ENCODE data around the gene KHK. TPM values are rescaled to one million over a fixed set of nuclear protein-coding genes. Genes with fewer than 3 reads are reported as not detected.

KHK gene
- total and polyA plus RNA-seq, 9 of the 15 experiments (the other 6 are each of a cell fraction or from before 2014, with no cell fraction given), result 1.5 to 10.7 (median 5.2) TPM

GRCh38 chr2:27050281-27050995, 36.1 kb upstream of the KHK start (continued):
- TF ChIP-seq, protein P1, sequence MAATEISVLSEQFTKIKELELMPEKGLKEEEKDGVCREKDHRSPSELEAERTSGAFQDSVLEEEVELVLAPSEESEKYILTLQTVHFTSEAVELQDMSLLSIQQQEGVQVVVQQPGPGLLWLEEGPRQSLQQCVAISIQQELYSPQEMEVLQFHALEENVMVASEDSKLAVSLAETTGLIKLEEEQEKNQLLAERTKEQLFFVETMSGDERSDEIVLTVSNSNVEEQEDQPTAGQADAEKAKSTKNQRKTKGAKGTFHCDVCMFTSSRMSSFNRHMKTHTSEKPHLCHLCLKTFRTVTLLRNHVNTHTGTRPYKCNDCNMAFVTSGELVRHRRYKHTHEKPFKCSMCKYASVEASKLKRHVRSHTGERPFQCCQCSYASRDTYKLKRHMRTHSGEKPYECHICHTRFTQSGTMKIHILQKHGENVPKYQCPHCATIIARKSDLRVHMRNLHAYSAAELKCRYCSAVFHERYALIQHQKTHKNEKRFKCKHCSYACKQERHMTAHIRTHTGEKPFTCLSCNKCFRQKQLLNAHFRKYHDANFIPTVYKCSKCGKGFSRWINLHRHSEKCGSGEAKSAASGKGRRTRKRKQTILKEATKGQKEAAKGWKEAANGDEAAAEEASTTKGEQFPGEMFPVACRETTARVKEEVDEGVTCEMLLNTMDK (IDR thresholded peaks at IDR 0.05; ENCODE audit: borderline replicate concordance, insufficient read depth, low read depth, low read length, poor library complexity, severe bottlenecking), result no peak
- TF ChIP-seq, protein P2, sequence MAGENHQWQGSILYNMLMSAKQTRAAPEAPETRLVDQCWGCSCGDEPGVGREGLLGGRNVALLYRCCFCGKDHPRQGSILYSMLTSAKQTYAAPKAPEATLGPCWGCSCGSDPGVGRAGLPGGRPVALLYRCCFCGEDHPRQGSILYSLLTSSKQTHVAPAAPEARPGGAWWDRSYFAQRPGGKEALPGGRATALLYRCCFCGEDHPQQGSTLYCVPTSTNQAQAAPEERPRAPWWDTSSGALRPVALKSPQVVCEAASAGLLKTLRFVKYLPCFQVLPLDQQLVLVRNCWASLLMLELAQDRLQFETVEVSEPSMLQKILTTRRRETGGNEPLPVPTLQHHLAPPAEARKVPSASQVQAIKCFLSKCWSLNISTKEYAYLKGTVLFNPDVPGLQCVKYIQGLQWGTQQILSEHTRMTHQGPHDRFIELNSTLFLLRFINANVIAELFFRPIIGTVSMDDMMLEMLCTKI (IDR thresholded peaks at IDR 0.05; ENCODE audit: partially characterized antibody), result no peak
- TF ChIP-seq, protein P3, sequence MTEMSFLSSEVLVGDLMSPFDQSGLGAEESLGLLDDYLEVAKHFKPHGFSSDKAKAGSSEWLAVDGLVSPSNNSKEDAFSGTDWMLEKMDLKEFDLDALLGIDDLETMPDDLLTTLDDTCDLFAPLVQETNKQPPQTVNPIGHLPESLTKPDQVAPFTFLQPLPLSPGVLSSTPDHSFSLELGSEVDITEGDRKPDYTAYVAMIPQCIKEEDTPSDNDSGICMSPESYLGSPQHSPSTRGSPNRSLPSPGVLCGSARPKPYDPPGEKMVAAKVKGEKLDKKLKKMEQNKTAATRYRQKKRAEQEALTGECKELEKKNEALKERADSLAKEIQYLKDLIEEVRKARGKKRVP (CRISPR knock-in tag; IDR thresholded peaks at IDR 0.05), result peak; percentile 51; the same call in 1 of the 2 replicates
- no peak for TF ChIP-seq FOXP1 (CRISPR knock-in tag; IDR thresholded peaks at IDR 0.05)
- TF ChIP-seq EP300 (IDR thresholded peaks at IDR 0.05; ENCODE audit: low read length), result peak; percentile 62
- TF ChIP-seq, protein P4, sequence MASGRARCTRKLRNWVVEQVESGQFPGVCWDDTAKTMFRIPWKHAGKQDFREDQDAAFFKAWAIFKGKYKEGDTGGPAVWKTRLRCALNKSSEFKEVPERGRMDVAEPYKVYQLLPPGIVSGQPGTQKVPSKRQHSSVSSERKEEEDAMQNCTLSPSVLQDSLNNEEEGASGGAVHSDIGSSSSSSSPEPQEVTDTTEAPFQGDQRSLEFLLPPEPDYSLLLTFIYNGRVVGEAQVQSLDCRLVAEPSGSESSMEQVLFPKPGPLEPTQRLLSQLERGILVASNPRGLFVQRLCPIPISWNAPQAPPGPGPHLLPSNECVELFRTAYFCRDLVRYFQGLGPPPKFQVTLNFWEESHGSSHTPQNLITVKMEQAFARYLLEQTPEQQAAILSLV (tag; IDR thresholded peaks at IDR 0.05), result no peak
- TF ChIP-seq SRSF1 (IDR thresholded peaks at IDR 0.05; ENCODE audit: low read depth, low read length), result no peak
- TF ChIP-seq RB1 (IDR thresholded peaks at IDR 0.05; ENCODE audit: low read depth), result peak; percentile 83
- TF ChIP-seq SMARCA4 (IDR thresholded peaks at IDR 0.05), result no peak
- no peak for TF ChIP-seq DMBX1 (CRISPR knock-in tag; IDR thresholded peaks at IDR 0.05; ENCODE audit: borderline replicate concordance)
- no peak for TF ChIP-seq ZC3H4 (CRISPR knock-in tag; IDR thresholded peaks at IDR 0.05; ENCODE audit: borderline replicate concordance)
- TF ChIP-seq ZNF445 (CRISPR knock-in tag; IDR thresholded peaks at IDR 0.05; ENCODE audit: low read depth), result no peak
- TF ChIP-seq ZNF696 (CRISPR knock-in tag; conservative IDR thresholded peaks at IDR 0.05), result no peak
- no peak for TF ChIP-seq E2F3 (CRISPR knock-in tag; IDR thresholded peaks at IDR 0.05)
- no peak for TF ChIP-seq ZNF785 (CRISPR knock-in tag; IDR thresholded peaks at IDR 0.05)
- 0 out of 2 replicates have a peak, but pooled peaks have one; percentile 80 for TF ChIP-seq ESRRB (CRISPR knock-in tag; IDR thresholded peaks at IDR 0.05; ENCODE audit: borderline replicate concordance)
- TF ChIP-seq FIP1L1 (IDR thresholded peaks at IDR 0.05; ENCODE audit: low read depth, low read length, poor library complexity, severe bottlenecking), result no peak
- TF ChIP-seq RBM39 (optimal IDR thresholded peaks at IDR 0.05; ENCODE audit: low read depth, low read length), result no peak
- TF ChIP-seq ATF1 (CRISPR knock-in tag; IDR thresholded peaks at IDR 0.05), result no peak
- no peak for TF ChIP-seq ATF1 (tag; IDR thresholded peaks at IDR 0.05)
- TF ChIP-seq TRIM25 (IDR thresholded peaks at IDR 0.05; ENCODE audit: borderline replicate concordance), result no peak
